Stimulated activated CD8-positive, alpha-beta memory T cell treated with anti-CD3 and anti-CD28 coated beads, Interleukin-7, amount 100 ng/mL, for 4 hours (primary cell): ENCODE data around the gene KHDRBS2.
"Not testable (repeated sequence)": the region's sequence is repeated elsewhere in the genome, so short reads cannot be mapped to it uniquely, and the experiment has no call there.

ENCODE experiments used
- DNase-seq, 2 donors: peaks; one replicate each; pipeline ENCODE4 v3.0.0-alpha.2; 2020; ENCODE audit warnings: low read depth in 2 of 2

KHDRBS2 gene

DNA sequence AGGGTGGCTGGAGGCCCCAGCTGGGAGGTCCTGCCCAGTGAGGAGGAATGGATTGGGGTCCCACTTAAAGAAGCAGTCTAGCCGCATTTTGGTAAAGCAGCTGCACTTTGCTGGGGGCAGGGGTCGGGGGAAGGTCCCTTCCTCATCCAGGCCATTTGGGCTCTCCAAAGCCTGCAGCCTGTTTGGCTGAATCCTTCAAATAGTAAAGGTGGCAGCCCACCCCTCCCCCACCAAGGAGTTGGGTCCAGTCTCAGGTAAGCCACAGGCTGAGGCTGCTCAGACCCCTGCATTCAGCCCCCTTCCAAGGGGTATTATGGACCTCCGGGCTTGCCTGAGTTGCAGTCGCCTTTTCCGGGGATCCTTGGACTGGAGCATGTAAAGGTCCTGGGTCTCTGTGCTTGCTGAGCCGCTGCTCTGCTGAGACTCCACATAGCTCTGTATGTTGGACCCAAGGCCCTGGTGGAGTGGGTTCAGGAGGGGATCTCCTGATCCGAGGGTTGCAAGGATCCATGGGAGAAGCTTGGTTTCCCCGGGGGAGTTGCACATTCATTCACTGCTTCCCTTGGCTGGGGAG lies 417.4 kb downstream of the KHDRBS2 start:
- no peak for DNase-seq

DNA sequence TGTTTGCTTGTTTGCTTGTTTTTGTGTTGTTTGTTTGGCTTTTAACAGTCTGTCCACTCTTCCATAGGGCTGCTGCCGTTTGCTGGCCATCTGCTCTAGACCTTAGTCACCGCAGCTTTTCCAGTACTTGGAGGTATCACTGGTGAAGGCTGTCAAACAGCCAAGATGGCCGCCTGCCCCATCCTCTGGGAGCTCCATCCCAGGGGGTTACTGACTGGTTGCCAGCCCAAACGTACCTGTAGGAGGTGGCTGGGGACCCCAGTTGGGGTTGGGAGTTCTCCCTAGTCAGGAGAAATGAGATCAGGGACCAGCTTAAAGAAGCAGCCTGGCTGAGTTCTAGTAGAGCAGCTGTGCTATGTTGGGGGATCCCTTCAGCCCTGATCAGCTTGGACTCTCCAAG lies 418.4 kb downstream of the KHDRBS2 start:
- no peak for DNase-seq

DNA sequence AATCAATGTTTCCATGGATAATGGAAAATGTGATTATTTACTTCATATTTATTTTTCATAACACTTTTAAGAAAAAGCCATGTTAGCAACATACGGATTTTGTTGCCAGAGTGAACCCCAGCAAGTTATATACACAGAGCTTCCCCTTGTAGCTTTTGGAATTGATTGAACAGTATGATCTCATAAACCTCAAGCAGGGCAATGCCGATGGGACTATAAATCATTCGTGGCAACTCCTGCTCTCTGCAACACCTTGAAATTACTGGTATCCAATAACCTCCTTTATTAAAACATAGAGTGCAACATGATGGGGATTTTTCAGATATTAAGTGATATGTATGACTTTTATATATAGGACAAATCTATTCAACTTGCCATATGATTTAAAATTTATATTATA lies 428.5 kb downstream of the KHDRBS2 start:
- no peak for DNase-seq

DNA sequence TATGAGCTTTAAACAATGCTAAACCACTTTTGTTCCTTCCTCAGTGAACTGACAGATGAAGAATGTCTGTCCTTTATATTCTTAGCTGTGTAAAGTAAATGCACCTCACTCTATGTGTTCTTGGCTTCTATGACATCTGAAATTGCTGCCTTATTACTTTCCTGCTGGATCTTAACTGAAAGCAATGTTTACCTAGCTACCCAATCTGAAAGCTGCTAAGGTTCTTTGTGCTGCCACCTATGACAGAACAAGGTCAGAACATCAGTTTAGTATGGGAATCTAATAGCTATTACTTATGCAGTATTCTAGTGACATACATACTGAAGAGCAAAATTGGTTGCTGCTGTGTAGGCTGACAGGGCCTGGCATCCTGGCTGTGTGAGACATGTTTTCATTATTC lies 444.1 kb downstream of the KHDRBS2 start:
- DNase-seq: no peak

DNA sequence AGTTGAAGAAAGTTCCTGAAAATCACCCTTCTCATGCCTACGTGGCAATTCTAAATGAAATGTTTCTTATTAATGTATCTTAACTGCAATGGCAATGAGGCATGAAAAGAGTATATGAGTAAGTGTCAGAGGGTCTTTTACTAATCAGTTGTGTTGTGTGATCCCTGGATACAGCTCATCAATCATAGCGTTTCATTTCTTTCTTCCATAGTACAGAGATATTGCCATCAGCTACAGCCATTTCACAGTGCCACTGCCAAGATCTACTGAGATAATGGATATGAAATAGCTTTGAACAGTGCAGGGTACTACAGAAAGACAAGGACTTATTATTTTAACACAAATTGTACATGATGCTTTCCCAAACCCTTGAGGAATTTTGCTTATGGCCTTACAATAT lies 450.8 kb downstream of the KHDRBS2 start:
- DNase-seq: no peak

DNA sequence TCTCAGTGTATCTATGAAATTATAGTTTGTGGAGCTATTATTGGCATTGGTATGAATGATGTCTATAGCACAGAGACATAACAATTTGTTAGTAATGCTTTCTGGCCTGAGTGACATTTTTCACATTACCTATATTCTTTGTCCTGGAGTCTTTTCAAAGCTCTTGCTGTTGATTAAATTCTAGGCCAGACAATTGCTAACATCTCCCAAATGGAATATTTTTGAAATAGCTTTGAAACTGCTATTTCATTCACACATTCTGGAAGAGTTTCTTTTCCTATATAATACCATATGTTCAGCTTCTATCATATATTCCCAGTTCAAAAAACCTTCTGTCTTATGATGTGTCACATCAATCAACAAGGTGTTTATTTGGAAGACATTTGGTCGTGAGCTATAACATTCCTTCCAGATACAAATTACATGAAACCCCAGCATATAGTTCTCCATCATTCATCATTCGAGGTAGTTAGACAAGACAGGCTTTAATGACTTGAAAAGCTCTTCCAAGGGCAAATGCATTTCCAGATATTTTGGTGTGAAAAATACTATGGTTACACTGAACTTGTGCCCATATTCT lies 452.8 kb downstream of the KHDRBS2 start:
- no peak for DNase-seq

DNA sequence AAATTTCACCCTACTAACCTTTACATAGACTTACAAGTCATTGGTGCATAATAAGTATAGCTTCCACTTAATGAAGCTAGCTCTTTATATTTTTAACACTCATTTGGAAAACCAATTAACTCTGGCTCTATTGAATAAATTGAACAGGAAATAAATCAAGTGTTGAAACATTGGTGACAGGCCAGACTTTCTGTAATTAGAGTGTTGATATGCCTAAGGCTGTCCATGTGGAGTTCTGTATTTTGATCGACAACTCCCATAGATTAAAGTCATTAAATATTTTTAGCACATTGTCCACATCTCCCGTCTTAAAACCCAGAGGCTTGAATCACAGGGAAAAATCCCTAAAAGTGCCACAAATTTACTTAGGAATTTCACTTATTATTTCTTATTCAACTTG lies 468.3 kb downstream of the KHDRBS2 start:
- no peak for DNase-seq

DNA sequence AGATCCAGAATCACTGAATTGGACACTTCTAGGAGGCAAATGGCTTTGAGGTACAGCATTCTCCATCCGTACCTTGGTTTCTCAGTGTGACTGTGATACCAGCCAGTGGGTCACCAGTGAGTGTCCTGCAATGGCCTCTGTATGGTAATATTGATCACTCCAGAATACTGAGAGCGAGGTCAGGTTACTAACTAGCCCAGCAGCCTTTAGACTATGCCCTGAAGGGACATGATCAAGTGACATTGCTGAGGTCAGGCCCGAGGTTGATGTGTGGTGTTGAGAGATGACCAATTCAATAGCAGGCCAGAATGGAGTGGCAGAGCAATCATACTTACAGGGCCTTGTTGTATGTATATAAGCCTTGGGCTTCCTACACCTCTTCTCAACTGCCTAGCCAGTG lies 476.0 kb downstream of the KHDRBS2 start:
- no peak for DNase-seq

DNA sequence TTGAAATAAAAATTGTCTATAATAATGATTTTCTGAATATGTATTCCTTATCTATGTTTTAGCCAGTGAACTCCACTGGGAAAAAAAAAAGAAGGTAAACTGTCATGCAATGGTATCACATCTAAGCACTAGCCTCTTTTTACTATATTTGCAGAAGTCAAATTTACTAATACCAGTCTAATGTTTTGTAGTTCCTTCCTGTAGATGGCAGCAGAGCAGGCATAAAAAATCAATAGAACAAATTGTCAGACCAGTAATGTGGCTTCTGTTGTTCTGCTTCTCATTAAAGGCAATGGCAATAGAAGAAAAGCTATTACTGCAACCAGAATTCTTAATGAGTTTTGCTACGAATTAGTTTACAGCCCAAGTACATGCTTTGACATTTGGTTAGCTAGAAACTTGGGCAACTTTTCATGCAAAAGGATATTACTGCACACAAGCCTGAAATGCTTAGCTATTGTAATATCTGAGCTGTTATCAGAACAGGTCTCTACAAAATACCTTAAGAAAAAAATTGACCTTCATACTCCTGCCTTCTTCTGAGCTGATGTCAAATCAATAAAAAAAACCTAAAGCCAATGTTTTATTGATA lies 476.9 kb downstream of the KHDRBS2 start:
- no peak for DNase-seq

DNA sequence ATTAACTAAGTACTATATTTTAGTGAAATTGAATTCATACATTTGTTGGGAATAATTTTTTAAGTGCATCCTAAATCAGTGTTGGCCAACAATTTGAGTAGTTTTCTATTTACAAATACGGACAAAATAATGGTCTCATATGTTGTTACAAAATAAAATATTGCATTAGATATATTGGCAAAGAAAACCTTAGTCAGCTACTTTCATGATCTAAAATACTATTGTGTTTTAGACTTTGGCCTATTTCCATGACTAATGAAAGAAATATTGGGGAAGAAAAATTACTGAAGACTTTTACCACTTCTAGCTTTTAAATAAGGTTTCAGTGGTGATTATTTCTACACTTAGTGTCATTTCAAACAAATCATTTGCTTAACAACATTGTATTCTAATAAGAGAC lies 498.0 kb downstream of the KHDRBS2 start:
- no peak for DNase-seq

DNA sequence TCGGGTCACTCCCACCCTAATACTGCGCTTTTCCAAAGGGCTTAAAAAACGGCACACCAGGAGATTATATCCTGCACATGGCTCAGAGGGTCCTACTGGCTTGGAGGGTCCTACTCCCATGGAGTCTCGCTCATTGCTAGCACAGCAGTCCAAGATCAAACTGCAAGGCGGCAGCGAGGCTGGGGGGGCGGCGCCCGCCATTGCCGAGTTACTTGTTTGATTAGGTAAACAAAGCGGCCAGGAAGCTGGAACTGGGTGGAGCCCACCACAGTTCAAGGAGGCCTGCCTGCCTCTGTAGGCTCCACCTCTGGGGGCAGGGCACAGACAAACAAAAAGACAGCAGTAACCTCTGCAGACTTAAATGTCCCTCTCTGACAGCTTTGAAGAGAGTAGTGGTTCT lies 516.6 kb downstream of the KHDRBS2 start:
- not testable (repeated sequence) for DNase-seq

DNA sequence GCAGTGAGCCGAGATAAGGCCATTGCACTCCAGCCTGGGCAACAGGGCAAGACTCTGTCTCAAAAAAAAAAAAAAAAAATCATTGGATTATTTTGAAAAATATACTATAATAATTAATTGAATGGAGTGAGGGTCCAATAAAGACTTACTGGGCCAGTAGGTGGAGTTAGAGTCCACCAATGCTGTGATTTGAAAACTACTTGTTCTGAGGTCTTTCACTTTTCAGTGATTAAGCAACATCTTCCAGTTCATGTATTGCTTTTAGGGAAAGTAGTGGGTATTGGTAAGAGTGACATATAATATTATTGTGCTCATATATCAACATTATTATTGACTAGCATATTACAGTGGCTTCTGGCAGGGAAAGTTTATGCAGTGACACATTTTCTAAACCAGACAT lies 530.3 kb downstream of the KHDRBS2 start:
- no peak for DNase-seq

DNA sequence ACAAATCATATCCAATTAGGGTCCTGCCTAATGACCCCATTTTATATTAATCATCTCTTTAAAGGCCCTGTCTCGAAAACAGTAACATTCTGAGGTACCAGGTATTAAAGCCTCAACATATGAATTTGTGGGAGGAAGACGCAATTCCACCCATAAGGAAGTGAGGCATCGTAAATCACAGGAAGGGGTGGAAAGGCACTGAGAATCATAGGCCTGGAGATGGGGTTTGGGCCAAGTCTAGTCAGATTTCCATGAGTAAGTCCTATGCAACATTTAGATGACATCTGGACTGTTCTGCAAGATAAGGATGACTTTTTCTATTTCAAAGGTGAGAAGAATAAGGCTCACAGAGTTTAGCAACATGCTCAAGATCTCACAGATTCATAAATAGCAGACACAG lies 534.0 kb downstream of the KHDRBS2 start:
- DNase-seq: no peak

DNA sequence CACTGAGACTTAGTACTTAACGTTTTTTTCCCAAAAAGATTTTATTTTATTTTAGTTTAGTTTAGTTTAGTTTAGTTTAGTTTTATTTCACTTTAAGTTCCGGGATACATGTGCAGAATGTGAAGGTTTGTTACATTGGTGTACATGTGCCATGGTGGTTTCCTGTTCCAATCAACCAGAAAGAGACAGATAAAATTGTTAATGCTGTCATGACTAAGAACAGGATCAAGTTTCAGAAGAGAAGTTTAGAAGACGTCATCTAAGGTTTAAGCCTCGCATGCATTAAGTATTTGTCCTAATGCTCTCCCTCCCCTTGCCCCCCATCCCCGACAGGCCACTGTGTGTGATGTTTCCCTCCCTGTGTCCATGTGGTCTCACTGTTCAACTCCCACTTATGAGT lies 540.0 kb downstream of the KHDRBS2 start:
- DNase-seq: no peak

DNA sequence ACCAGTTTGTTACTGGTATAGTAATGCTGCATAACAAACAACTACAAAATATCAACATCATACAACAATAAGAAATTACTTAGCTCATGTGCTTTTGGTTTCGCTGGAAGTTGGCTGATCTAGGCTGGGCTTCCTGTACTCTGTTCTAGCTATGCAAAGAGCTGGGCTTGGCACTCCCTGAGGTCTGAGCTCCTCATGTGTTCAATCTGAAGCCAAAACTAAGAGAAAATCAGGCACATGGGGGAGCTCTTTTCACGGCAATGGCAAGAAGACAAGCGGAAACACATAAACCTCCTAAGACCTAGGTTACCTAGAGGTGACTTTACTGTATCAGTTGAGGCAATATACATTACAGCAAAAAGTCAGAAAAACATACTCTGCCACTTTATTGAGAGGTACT lies 574.2 kb downstream of the KHDRBS2 start:
- no peak for DNase-seq

DNA sequence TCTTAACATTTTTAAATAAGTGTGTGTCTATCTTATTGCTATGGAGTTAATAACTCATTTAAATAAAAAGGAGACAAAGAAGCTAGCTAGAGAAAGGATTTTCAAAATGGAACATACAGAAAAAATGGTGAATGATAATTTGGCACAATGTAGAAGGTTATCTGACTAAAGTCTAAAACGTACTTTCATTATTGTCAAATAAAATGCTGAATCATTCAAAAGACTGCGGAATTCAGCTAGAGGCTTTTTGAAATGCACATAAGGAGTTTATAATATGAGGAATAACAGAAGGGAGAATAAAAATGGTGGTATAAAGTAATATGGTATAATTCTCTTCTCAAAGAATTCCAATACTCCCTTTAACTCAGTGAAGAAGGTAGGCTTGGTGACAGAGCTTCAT lies 597.9 kb downstream of the KHDRBS2 start:
- no peak for DNase-seq

DNA sequence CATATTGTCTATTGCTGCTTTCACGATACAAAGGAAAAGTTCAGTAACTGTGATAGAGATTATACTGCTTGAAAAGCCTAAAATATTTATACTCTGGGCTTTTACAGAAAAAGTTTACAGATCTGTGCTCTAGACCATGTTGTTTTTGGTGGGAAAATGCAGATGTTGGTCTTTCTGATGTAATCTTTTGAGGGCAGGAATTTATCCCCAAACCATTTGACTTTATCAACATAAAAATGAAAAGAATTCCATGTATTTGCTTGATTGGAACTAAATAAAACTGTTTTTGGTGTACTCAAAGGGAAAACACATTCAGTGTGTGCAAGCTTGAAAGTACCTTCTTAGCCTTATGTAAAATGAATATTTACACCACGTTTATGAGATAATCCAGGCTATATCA lies 603.5 kb downstream of the KHDRBS2 start:
- DNase-seq: no peak

DNA sequence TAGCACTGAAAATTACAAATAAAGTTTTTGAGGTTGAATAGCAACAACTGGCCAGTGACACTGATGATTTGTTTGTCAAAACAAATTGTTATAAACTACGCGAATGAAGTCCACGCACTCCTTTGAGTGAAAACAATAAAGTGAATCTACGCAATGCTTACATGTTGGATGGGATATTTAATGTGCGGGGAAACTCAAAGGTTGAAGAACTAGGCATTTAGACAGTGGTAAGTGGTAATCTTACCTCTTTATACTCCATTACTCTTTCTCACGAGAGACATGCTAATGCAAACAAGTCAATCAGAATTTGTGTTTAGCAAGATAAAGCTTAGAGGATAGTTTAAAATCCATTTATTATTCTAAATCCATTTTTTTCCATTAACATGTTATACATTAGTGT lies 606.4 kb downstream of the KHDRBS2 start:
- DNase-seq: no peak

DNA sequence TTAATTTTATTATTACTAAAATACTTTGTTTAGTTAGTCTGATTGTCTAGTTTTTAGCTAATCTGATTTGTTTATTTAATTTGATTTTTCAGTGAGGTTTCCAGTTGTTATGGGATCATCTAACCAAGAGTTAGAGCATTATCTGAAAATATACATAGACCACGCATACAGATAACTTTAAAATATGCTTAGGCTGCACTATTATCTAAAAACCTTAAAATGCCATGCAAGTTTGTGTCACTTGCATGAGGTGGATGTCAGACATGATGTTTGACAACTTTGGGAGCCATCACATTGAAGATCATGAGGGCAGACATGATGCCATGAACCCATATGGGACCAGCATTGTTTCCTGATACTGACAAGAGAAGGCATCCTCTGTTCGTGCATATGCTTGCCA lies 610.3 kb downstream of the KHDRBS2 start:
- DNase-seq: no peak

DNA sequence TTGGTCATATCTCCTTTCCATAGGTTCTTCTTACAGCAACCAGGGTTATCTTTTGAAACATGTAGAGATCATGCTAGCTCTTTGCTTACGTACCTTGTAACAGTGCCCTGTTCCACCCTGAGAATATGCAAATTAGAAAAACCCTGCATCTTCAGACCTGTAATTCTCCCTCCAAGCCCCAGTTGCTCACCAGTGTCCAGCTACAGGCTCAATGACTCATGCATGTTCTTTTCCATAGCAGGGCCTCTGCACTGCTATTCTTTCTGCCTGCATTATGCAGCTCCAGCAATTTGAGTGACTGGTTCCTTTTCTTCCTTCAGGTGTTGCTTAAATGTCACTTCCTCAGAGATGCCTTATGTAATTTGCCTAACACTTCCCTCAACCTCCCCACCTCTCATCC lies 636.2 kb downstream of the KHDRBS2 start:
- DNase-seq: no peak

DNA sequence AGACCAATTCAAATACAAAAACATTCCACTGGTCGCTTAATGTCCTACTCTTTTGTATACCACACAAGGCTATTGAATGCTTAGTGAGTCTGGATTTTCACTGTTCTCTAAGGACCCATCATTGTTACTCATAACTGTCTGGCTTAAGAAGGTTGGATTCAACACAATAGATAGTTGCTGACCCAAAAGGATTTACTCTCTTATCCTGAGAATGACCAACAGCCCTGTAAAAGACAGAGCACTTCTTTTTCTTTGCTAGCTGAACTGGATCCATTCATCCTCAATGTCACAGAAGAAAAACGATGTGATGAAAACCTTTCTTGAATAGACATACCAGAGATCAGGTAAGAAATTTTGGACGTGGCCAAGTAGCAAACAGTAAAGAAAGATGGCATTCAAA lies 645.6 kb downstream of the KHDRBS2 start:
- DNase-seq: no peak
